ENCODE data around the gene CHST10.
"Not testable (repeated sequence)": the region's sequence is repeated elsewhere in the genome, so short reads cannot be mapped to it uniquely, and the experiment has no call there.

CHST10 gene

GRCh38 chr2:100391735-100392515, 25.5 kb downstream of the CHST10 start:
- no peak for FAIRE-seq

GRCh38 chr2:100390001-100390940, 27.2 kb downstream of the CHST10 start:
- no peak for FAIRE-seq

GRCh38 chr2:100388703-100389102, 28.8 kb downstream of the CHST10 start:
- no peak for FAIRE-seq

- FAIRE-seq, result no peak
Measured at GRCh38 chr2:100383954-100384353, 33.5 kb downstream of the CHST10 start.

- FAIRE-seq, result no peak
Measured at GRCh38 chr2:100383306-100383705, 34.2 kb downstream of the CHST10 start.

- peak; percentile 96 for FAIRE-seq
Measured at GRCh38 chr2:100381240-100381639, 36.2 kb downstream of the CHST10 start.

- FAIRE-seq, result no peak
Measured at GRCh38 chr2:100380681-100381080, 36.8 kb downstream of the CHST10 start.

GRCh38 chr2:100376836-100377235, 40.6 kb downstream of the CHST10 start:
- FAIRE-seq, result no peak

GRCh38 chr2:100367163-100367562, 50.3 kb downstream of the CHST10 start:
- no peak for FAIRE-seq

GRCh38 chr2:100365434-100365833, 52.0 kb downstream of the CHST10 start:
- FAIRE-seq, result no peak

- not testable (repeated sequence) for FAIRE-seq
Measured at GRCh38 chr2:100362269-100362668, 55.2 kb downstream of the CHST10 start.

GRCh38 chr2:100359576-100359975, 57.9 kb downstream of the CHST10 start:
- FAIRE-seq, result no peak

- FAIRE-seq, result no peak
Measured at GRCh38 chr2:100358554-100358953, 58.9 kb downstream of the CHST10 start.

- FAIRE-seq, result no peak
Measured at GRCh38 chr2:100352521-100352920, 64.9 kb downstream of the CHST10 start.

GRCh38 chr2:100350661-100351185, 66.7 kb downstream of the CHST10 start:
- no peak for FAIRE-seq

- not testable (repeated sequence) for FAIRE-seq
Measured at GRCh38 chr2:100345144-100345543, 72.3 kb downstream of the CHST10 start.

- peak; percentile 60 for FAIRE-seq
Measured at GRCh38 chr2:100344433-100344832, 73.0 kb downstream of the CHST10 start.

GRCh38 chr2:100342466-100342865, 75.0 kb downstream of the CHST10 start:
- not testable (repeated sequence) for FAIRE-seq
